SIG-M5 treated with dmso at 0.1 percent for 504 hours (cell line): Measurements from ENCODE around the gene PITPNM2.

Source experiments
- DNase-seq: peaks from one replicate; lab custom pipeline; 2025; ENCODE audit not compliant: unreplicated experiment; lab: John Stamatoyannopoulos, UW

PITPNM2 gene

DNA sequence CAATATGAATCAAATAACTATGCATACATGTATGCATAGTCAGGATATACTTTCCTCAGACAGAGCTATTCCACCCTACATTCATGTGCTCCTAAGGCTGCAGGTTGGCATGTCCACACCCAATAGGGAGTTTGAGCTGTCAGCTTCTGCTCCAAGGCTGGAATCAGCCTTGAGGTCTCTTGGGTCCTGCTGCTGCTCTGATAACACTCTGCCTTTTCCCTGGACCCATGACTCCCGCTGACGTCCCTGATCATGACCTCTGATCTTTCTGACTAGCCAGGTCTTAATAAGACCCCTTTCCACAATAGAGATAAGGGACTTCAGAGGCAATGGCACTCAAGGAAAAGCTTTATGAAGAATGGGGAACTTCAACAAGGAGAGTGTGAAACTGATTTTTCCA is 5.7 kb downstream of the PITPNM2 start:
- no peak for DNase-seq

GRCh38 chr12:123143736-123144461 is 7.0 kb downstream of the PITPNM2 start:
- no peak for DNase-seq

DNA sequence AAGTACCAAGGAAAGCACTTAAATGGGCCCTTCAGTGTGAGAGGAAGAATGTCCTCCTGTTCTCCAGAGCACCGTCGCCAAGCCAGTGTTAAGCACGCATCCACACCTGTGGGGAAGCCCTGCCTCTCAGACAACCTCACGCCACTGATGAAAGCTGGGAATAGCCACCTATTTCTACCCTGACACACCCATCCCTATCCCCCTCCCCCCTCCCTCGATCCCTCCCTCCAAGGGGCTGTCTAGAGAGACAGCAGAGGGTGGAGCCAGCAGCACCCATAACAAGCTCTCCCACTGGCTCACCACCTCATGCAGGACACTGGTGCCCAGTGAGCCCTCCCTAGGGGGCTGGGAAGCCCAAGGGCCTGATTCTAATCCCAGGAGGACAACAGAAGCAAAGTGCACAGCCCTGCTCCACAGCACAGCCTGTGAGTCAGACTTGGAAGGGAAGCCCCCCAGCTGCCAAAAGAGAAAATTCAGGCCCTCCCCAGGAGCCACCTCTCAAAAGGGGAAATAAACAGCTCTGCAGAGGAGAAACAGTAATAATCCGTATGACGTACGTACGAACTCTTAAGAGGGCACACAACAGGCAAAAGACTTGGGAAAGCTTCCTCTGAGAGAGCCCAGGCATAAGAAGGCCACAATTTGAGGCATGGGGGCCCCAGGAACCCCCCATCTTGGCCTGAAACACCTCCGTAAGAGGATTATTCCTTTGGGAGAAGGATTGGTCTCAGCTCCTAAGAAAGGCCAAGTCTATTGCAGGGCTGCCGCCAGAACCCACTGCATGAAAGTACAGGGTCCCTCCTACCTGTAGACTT is 7.8 kb downstream of the PITPNM2 start:
- DNase-seq = peak; percentile 66

- no peak for DNase-seq
Measured at GRCh38 chr12:123142518-123142840, 8.4 kb downstream of the PITPNM2 start.

- DNase-seq = no peak
Measured at GRCh38 chr12:123141615-123142517, 9.0 kb downstream of the PITPNM2 start.

DNA sequence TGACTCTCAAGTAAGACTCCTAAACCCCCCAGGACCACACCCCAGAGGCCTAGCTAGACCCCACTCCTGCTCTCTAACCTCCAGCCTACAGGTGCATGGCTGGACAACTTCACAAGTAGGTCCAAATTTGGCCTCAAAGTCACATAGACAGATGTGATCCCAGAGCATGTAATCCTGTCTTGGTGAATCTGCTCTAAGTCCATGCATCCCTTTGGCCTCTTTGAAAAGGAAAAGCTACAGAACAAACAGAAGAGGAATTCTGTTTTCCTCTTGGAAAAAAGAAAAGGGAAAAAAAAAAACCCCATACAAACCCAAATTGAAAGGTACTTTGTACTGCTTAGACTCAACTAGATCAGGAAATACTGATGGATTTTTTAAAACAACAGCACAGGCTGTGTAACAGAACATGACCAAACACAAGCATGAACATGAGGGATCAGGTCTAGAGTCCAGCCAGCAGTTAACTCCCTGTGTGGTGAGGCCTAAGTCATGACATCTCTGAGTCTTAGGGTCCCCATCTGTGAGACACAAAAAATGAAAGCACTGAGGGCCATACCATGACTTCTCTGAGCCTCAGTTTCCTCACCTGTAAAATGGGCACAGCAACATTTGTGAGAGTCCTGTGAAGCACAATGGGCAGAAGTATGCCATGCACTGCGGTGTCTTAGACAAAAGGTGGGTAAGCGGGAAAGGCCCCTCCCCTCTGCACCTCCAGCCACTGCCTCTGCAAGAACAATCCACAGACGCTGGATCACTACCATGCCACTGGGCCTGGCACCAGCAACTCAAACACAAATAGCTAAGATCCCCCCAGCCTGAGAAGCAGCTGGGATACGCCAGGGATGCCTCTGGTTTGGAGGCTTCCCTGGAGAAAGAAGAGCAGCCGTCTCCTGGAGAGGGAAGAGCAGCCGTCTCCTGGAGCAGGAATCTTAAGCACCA is 9.9 kb downstream of the PITPNM2 start:
- no peak for DNase-seq

DNA sequence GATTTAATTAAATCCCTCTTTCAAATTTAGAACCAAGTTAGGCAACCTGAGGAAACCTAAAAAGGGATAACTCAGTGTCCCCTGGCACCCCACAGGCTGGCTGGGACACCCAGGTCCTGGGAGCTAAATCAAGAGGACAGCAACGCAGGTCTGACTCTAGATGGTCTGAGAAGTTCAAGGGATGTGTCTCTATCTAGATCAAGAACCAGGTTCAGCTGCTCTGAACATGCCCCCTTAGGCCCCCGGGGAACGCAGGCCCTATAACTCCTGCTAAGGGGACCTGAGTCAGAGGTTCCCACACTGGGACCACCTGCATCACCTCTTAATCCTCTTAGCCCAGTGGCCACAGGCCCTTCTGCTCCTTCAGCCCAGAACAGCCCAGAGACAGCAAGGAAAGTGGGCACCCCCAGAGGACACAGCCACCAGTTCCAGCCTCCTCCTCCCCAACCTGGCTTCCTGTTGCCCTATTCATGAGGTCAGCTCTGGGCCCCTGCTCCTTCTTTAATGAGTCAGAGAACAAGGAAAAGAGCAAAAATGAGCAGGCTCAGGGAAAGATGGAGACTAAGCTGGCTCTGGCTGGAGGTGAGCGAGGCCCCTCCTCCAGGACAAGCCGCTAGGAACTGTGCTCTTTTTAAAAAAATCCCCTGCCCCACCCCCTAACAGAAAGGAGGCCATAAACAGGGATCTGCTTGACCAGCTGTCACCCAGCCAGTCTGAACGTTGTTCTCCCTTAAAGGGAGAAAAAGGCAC is 10.8 kb downstream of the PITPNM2 start:
- no peak for DNase-seq

GRCh38 chr12:123135688-123136087 is 15.2 kb downstream of the PITPNM2 start:
- DNase-seq = no peak

DNA sequence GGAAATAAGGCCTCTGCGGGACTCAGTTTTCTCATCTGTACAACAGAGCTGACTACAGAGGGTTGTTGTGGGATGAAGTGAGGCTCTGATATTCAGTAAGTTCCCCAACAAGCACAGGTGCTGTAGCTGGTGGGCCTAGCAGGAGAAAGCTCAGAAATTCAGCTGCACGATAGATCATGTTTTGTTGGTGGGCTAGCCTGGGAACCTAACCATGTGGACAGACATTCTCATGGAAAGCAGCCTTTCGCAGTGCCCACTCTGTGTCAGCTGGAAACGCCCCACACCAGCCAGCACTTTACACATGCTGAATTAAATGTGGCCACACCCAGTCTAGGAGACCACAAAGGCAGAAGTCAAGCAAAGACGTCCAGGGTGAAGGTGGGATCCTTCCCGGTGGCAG is 16.1 kb downstream of the PITPNM2 start:
- DNase-seq = no peak

GRCh38 chr12:123134271-123134671 is 16.6 kb downstream of the PITPNM2 start:
- no peak for DNase-seq

DNA sequence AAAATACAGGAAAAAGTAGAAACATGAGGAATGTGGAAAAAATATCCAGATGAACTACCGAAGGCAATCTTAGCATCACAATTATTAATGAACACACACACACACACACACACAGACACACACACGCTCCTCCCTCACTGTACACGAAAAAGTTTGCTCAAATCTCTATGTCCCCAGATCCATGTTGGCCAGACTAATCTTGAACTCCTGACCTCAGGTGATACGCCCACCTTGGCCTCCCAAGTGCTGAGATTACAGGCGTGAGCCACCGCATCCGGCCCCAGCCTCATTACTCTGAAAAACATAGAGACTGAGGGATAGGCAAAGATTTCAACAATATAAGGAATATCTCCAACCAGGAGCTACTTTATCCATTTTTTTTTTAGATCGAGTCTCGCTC is 17.2 kb downstream of the PITPNM2 start:
- no peak for DNase-seq

DNA sequence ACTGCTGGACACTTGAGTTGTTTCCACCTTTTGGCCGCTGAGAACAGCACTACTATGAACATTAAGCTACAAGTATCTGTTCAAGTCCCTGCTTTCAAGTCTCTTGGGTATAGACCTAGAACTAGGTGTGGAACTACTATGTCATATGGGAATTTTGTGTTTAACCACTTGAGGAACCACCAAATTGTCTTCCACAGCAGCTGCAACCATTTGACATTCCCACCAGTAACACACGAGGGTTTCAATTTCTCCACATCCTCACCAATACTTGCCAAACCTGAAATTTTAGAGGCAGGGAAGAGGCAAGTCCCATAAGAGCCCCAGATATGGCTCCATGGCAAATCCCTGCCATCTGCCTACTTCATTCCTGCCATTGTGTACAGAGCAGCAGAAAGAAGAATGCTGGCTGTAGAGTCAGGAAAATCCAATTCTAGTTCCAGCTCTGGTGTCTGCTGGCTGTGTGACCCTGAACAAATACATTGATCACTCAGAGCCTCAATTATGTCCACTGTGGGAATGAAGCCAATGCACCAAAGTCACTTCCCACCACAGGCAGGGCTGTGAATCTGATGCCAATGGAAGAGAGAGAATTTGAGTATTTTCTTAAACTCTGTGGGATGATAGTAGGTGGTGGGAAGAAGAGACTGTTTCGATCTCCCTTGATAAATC is 17.8 kb downstream of the PITPNM2 start:
- no peak for DNase-seq

DNA sequence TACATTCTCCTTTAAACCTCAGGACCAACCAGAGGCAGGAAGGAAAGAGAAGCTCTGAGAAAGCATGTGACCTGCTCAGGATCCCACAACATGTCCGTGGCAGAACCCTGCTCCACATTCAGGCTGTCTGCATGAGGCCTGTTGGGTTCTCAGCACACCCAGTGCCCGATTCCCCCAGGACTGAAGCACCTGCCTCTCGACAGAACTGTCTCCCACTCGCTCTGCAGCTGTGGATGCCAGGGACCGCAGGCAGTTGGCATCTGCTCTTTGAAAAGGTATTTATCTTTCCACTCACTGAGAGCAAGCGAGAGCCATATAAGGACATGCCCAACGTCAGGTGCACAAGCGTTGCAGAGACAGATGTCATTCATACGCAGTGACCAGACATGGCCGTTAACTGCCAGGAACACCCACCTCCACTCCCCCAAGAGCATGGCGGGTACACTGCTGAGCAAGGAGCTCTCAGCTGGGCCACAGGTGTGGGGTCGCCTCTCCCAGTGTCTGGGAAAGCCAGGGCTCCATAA is 18.9 kb downstream of the PITPNM2 start:
- DNase-seq = no peak

DNA sequence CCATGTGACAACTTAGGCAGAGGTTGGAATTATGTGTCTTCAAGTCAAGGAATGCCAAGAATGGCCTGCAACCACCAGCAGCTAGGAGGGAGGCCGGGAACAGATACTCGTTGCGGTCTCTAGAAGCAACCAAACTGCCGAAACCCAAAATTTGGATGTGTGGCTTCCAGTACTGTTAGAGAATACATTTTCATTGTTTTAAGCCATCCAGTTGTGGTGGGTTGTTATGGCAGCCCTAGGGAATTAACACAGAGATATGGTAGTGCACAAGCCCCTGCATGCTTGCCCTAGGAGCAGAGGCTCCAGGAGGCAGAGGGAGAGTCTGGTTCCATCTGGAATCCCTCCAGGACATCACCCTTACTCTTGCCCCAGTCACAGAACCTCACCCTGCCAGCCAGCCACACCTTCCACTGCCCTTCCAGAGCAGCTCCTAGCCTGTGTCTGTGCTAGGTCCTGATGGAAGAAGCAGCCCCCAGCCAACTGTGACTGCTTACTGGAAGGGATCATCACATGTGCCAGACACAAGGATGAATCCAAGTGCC is 19.5 kb downstream of the PITPNM2 start:
- DNase-seq = no peak

DNA sequence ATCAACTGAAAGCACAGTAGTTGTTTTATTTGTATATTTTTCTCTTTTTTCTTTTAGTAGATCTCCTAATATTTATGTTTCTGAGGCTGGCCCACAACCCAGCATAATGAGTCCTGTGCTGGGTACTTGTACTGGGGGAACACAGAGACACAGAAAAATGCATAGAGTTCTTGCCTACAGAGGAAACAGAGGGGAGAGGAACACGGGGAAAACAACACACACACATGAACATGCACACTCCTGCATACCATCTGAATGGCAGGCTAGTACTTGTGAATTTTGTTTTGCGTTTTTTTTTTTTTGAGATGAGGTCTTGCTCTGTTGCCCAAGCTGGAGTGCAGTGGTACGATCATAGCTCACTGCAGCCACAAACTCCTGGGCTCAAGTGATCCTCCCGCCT is 21.3 kb downstream of the PITPNM2 start:
- DNase-seq = no peak

DNA sequence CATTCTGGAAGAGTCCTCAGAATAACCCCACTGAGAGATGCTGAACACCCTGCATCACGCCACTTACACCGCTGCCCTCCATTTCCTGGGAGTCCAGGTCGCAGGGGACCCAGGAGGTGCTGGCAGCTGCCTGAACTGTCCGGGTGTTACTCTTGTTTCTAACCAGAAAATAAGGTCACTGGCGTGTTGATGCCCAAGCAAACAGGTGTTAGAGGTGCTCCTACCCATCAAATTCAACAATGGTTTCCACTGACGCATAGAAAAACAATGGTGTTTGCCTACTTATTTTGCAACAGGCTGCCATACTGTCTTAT is 23.8 kb downstream of the PITPNM2 start:
- DNase-seq = no peak

- DNase-seq = no peak
Measured at GRCh38 chr12:123126294-123127181, 24.4 kb downstream of the PITPNM2 start.

GRCh38 chr12:123122626-123123025 is 28.3 kb downstream of the PITPNM2 start:
- DNase-seq = no peak
